ENCODE data around the gene POR. TPM values are rescaled to one million over a fixed set of nuclear protein-coding genes. Genes with fewer than 3 reads are reported as not detected.

Gene POR
- total RNA-seq, 4 donors from 2014 or later: 10.0 to 122 (median 69.2) TPM

DNA sequence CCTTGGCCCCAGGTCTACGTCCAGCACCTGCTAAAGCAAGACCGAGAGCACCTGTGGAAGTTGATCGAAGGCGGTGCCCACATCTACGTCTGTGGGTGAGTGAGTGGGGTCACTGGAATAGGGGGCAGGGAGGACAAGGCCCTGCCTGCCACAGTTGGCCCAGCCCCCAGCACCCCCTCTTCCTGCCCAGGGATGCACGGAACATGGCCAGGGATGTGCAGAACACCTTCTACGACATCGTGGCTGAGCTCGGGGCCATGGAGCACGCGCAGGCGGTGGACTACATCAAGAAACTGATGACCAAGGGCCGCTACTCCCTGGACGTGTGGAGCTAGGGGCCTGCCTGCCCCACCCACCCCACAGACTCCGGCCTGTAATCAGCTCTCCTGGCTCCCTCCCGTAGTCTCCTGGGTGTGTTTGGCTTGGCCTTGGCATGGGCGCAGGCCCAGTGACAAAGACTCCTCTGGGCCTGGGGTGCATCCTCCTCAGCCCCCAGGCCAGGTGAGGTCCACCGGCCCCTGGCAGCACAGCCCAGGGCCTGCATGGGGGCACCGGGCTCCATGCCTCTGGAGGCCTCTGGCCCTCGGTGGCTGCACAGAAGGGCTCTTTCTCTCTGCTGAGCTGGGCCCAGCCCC is 71.3 kb downstream of the POR start:
- intact Hi-C loops (cut with DNase I; ENCODE audit: low total_unique reads): no loop called here
- Histone ChIP-seq H3K4me1 (no peaks in the 10 kb centered on the region), H3K4me3 (no peak overlapping the region), H3K9me3 (no peaks in the 10 kb centered on the region), H3K27ac (no peak overlapping the region), H3K36me3 (no peaks in the 10 kb centered on the region), H3K27me3 (no peaks in the 10 kb centered on the region)
- no peak for DNase-seq
- TF ChIP-seq CTCF (IDR thresholded peaks at IDR 0.05): no peak
- no peak for TF ChIP-seq POLR2A (IDR thresholded peaks at IDR 0.05)

DNA sequence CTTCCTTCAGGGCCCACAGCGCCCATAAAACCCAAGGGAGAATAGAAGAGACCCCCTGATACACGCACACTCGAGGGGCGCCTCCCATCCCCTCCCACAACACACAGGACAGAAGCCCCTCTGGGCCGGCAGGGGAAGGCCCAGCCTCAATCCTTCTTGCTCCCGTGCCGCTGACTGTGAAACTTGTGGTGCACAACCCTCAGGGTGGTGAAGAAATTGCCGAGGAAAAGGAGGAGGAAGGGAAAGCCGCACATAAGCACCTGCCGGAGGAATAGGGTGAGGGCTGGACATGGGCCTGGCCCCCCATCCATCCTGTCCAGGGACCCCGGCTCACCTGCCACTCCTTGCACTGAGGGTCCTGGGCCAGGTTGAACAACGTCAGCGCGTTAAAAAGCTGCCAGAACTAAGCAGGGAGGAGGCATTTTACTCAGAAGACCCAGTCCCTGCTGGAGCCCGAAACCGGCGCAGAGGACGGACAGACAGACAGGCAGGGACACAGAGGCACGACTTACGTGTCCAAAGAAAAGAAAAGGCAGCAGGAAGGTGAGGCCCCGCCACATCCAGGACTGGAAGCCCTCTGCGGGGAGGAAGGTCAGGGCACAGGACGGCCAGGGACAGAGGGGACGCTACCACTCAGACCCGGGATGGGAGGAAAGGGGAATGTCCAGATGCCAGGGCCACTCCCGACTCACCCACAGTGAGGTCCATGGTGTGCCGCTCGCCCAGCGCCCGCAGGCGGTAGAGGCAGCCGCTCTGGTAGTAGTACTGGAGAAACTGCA is 72.3 kb downstream of the POR start:
- intact Hi-C loops (cut with DNase I; ENCODE audit: low total_unique reads): no loop called here
- H3K4me3 ChIP-seq: no peak overlapping the region
- H3K9me3 ChIP-seq: no peaks in the 10 kb centered on the region
- H3K27me3 ChIP-seq: no peaks in the 10 kb centered on the region
- no peaks in the 10 kb centered on the region for H3K4me1 ChIP-seq
- H3K36me3 ChIP-seq: no peaks in the 10 kb centered on the region
- H3K27ac ChIP-seq: no peak overlapping the region
- TF ChIP-seq CTCF (IDR thresholded peaks at IDR 0.05): no peak
- no peak for TF ChIP-seq POLR2A (IDR thresholded peaks at IDR 0.05)
- peak in 1 of 2 donors; percentile 12 for DNase-seq

GRCh38 chr7:75987805-75988567 is 73.0 kb downstream of the POR start:
- no peaks in the 10 kb centered on the region for H3K36me3 ChIP-seq
- H3K9me3 ChIP-seq: no peaks in the 10 kb centered on the region
- H3K27ac ChIP-seq: no peak overlapping the region
- TF ChIP-seq CTCF (IDR thresholded peaks at IDR 0.05) (no peak), POLR2A (IDR thresholded peaks at IDR 0.05) (no peak)
- H3K4me1 ChIP-seq: no peaks in the 10 kb centered on the region
- DNase-seq: peak in 1 of 2 donors; percentile 14
- no peak overlapping the region for H3K4me3 ChIP-seq
- no peaks in the 10 kb centered on the region for H3K27me3 ChIP-seq
- intact Hi-C loops (cut with DNase I; ENCODE audit: low total_unique reads): no loop called here

DNA sequence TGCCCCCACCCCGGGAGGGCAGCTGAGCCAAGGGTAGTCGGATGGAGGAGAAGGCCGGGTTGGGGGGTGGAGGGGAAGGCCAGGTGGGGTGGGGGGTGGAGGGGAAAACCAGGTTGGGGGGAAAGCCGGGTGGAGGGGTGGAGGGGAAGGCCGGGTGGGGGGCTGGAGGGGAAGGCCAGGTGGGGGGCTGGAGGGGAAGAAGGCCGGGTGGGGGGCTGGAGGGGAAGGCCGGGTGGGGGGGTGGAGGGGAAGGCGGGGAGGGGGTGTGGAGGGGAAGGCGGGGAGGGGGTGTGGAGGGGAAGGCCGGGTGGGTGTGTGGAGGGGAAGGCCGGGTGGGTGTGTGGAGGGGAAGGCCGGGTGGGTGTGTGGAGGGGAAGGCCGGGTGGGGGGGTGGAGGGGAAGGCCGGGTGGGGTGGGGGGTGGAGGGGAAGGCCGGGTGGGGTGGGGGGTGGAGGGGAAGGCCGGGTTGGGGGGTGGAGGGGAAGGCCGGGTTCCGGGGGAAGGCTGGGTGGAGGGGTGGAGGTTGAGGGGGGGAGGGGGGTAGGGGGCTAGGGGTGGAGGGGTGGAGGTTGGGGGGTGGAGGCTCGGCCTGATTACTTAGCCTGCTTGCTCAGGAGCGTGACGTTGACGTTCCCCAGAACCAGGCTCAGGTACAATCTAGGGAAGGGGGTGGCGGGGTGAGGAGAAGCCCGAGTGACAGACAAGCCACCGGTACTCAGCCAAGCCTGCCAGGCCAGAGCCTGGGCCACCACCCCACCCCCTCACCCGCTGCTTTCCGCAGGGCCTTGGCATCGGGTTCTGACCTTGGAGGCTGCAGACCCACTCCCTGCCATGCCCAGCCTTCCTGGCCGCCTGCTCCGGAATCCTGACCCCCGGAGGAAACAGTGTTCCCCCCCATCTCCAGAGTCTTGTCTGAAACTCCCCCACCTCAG is 73.9 kb downstream of the POR start:
- DNase-seq: peak in 1 of 2 donors; percentile 42
- peak overlapping the region; percentile 38 to 65 for H3K27ac ChIP-seq
- TF ChIP-seq CTCF (IDR thresholded peaks at IDR 0.05) (no peak), POLR2A (IDR thresholded peaks at IDR 0.05) (no peak)
- H3K4me3 ChIP-seq: no peak overlapping the region
- H3K36me3 ChIP-seq: no peaks in the 10 kb centered on the region
- no peaks in the 10 kb centered on the region for H3K4me1 ChIP-seq
- H3K9me3 ChIP-seq: no peaks in the 10 kb centered on the region
- H3K27me3 ChIP-seq: no peaks in the 10 kb centered on the region
- intact Hi-C loops (cut with DNase I; ENCODE audit: low total_unique reads): no loop called here

All from uterus (tissue), 4 donors.